Heart left ventricle (tissue), 13 donors: Measurements from ENCODE around the gene LRP1B.

Experiments used
- POLR2A ChIP-seq, 2 donors: fragments of 450-650 bp; IDR thresholded peaks; one replicate each; pipeline ENCODE4 v1.6.1; 2017; ENCODE audit warnings: antibody characterized with exemption in 2 of 2, mild to moderate bottlenecking in 2 of 2, moderate library complexity in 2 of 2
- TF ChIP-seq, protein P1 (sequence below), 12 donors: fragments of 200-600 bp; sonication (generic) in 4 of 12; IDR thresholded peaks; one replicate each; pipeline versions ENCODE4 v1.5.0 to v1.8.0; 2018 to 2022; ENCODE audit warnings: antibody characterized with exemption in 12 of 12, mild to moderate bottlenecking in 5 of 12
- donor health status: ischemic (EF 13 %, LVEDD 7.1; RV severe dilation, severe dysfunction).
- donor health status: DM: no; HTN: yes; CAD: no.
- donor health status: DM: no; HTN: no; CAD: no.
- donor health status: ischemic (EF 25% LVEDD 6.9; RV normal size, moderate dysfunction).
- donor health status: ischemic (EF 25% LVEDD 5.7; RV mildly dilated, moderate dysfunction).
- donor health status: ischemic (EF 35%, LVEDD 5.7; RV mildly dilated, moderate dysfunction).
- donor health status: nonischemic (EF 11% LVEDD 7.7; RV severe dilation, severe dysfunction).
- donor health status: DM: yes; HTN: yes; CAD: no.
- donor health status: PGD.
- donor health status: ischemic (EF 29% LVEDD 5.4; RV normal size, mild dysfunction).
- donor health status: nonischemic (EF 23%, LVEDD 6.1; RV moderate dilation, normal function).

DNA sequence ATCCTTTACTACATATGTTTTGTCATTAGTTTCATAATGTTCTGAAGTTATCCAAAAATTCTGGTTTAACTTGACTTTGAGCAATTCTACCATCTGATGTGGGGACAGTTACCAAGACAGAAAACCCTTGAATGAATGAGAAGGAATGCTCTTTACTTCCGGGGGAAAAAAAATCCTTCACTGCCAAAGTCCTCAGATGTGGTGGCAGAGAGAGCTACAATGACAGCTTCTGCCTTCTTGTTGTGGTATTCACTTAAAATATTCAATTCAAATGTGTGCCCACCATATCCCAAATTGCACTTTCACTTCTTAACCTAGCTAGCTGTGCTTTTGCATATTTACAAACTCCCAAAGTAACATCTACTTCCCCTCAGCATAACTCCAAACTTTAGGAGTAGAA, 1818.9 kb downstream of the LRP1B start:
- TF ChIP-seq, protein P1, sequence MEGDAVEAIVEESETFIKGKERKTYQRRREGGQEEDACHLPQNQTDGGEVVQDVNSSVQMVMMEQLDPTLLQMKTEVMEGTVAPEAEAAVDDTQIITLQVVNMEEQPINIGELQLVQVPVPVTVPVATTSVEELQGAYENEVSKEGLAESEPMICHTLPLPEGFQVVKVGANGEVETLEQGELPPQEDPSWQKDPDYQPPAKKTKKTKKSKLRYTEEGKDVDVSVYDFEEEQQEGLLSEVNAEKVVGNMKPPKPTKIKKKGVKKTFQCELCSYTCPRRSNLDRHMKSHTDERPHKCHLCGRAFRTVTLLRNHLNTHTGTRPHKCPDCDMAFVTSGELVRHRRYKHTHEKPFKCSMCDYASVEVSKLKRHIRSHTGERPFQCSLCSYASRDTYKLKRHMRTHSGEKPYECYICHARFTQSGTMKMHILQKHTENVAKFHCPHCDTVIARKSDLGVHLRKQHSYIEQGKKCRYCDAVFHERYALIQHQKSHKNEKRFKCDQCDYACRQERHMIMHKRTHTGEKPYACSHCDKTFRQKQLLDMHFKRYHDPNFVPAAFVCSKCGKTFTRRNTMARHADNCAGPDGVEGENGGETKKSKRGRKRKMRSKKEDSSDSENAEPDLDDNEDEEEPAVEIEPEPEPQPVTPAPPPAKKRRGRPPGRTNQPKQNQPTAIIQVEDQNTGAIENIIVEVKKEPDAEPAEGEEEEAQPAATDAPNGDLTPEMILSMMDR (IDR thresholded peaks at IDR 0.05) = no peak
- TF ChIP-seq POLR2A (IDR thresholded peaks at IDR 0.05) = no peak
